Activated CD4-positive, alpha-beta T cell treated with anti-CD3 and anti-CD28 coated beads, Interleukin-2, Interleukin-4, amounts not matched to agents 100 ng/mL and 50 ng/mL, durations not matched to agents 16 hours and 8 hours (primary cell): ENCODE data around the gene C1QL2.

Source experiments
- DNase-seq: peaks from one replicate; pipeline ENCODE4 v3.0.0-alpha.2; 2020; ENCODE audit warnings: low spot score

C1QL2 gene

GRCh38 chr2:119158563-119159347, at the start of gene C1QL2:
Gene C1QL2 (minus strand): TSS chr2:119158751. CDS start chr2:119158269, 482 bp downstream.
- DNase-seq = no peak

DNA sequence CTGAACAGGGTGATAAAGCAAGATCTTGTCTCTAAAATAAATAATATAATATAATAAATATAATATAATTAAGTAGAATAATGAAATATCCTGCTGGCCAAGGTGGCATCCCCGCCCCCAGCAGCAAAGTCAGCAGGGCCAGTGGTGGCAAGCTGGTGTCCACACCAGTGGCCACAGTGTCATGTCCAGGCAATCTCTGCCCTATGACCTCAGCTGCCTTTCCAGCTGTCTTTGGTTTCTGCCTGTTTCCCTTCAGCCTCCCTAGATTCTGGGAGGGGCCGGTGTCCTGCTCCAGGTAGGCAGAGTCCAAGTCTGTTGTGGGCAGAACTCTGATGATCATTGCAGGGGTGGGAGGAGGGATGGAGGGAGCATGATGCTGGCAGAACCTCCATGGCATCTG, 48.9 kb upstream of the C1QL2 start:
- DNase-seq = no peak

DNA sequence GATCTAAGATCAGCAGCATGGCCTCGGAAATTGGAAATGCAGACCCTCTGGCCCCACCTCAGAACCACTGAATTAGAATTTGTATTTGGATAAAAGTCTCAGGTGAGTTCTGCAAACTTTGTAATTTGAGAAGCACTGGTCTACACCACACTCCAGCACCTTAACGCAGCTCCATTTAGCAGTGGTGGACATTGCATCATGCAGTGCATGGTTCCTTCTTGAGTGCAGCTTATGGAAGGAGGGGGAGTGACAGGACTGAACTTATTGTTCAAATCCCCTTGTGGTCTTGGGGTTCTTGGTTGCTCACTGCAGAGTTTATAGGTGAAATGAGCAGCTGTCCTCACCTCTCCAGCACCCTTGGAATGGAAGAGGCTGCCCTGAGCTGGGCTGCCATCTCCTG, 47.6 kb upstream of the C1QL2 start:
- DNase-seq = no peak

DNA sequence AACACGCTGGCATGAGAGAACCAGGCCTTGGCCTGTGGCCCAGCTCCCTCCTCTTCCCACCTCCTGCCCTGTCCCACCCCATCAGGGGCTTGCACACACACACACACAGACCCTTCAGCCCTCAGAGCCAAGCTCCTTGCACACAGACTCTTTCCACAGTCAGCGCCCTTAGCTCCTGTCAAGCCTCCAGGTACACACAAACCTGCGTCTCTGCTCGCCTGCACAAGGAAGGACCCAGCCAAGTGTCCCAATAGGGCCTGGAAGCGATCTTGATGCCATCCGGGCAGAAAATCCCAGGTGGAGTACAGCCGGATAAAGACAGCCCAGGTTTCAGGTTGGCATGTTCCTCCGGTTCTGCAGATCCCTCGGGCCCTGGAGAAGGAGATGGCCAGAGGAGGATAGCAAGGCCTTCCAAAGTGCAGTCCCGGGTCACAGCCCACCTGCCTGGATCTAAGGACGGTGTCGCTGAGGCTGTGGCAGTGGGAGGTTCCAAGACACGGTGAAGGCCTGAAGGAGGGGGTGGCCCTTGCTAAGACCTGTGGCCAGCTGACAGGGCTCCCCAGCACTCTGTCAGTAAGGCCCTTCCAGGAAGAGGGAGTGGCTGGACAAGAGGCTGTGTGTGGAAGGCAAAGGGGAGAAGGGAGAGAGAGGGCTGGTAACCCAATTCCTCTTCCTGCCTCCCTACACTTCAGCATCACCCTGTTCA, 46.6 kb upstream of the C1QL2 start:
- no peak for DNase-seq

DNA sequence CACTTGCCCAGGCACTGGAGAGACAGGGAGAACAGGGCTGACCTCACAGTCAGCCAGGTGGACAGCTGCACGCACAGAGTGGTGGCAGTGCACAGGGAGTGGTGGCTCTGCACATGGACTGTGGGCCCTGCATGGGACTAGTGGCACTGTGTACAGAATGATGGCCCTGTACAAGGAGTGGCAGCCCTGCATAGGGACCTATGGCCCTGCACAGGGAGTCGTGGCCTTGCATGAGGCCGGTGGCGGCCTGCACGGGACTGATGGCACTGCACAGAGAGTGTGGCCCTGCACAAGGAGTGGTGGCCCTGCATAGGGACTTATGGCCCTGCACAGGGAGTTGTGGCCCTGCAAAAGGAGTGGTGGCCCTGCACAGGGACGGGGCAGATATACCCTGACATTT, 46.0 kb upstream of the C1QL2 start:
- no peak for DNase-seq

GRCh38 chr2:119202610-119203310, 44.2 kb upstream of the C1QL2 start:
- no peak for DNase-seq

DNA sequence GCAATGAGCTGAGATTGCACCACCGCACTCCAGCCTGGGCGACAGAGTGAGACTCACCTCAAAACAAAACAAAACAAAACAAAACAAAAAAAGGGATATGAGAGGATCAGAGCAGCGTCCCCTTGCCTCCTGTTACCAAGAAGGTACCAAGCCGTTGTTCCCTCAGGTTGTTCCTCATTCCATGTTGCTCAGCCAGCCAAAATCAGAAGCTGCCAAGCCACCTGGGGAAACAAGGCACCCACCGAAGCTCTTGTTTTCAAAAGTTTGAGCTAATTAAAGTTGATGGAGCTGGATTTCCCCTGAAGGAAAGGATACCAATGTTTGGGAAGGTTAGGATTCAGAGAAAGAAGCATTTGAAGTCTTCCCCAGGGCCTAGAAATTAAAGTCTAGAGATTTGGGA, 43.3 kb upstream of the C1QL2 start:
- no peak for DNase-seq

- no peak for DNase-seq
Observed at GRCh38 chr2:119198240-119198840, 39.8 kb upstream of the C1QL2 start.

GRCh38 chr2:119197529-119198239, 39.1 kb upstream of the C1QL2 start:
- DNase-seq = no peak

DNA sequence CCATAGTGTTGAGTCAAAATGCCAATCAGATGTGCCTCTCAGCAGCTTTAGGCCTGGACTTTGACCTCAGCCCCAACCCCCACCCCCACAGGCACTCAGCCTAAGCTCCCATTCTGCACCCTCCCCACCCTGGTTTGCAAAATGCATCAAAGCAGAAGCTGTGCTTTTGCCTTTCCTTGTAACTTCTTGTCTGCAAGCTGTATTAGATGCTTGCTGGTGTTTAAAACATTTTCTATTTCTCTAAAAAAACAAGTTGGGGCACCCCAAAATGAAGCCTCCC, 38.5 kb upstream of the C1QL2 start:
- no peak for DNase-seq

GRCh38 chr2:119196301-119197125, 38.0 kb upstream of the C1QL2 start:
- no peak for DNase-seq

GRCh38 chr2:119195887-119196286, 37.3 kb upstream of the C1QL2 start:
- no peak for DNase-seq

DNA sequence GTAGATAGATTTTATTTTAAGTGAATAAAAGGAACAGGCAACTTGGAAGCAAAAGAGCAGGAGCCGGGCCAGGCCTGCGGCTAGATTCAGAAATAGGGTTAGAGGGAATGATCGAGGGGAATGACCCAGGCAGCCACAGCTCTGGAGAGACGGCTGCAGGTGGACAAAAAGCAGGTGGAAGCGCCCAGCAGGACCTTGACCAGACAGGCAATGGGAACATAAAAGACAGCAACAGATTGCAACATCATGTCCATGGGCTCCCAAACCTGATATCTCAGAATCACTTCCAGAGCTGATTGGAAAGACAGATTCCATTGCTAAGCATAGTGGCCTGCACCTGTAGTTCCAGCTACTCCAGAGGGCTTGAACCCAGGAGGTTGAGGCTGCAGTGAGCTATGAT, 36.5 kb upstream of the C1QL2 start:
- no peak for DNase-seq

GRCh38 chr2:119192893-119193292, 34.3 kb upstream of the C1QL2 start:
- DNase-seq = no peak

DNA sequence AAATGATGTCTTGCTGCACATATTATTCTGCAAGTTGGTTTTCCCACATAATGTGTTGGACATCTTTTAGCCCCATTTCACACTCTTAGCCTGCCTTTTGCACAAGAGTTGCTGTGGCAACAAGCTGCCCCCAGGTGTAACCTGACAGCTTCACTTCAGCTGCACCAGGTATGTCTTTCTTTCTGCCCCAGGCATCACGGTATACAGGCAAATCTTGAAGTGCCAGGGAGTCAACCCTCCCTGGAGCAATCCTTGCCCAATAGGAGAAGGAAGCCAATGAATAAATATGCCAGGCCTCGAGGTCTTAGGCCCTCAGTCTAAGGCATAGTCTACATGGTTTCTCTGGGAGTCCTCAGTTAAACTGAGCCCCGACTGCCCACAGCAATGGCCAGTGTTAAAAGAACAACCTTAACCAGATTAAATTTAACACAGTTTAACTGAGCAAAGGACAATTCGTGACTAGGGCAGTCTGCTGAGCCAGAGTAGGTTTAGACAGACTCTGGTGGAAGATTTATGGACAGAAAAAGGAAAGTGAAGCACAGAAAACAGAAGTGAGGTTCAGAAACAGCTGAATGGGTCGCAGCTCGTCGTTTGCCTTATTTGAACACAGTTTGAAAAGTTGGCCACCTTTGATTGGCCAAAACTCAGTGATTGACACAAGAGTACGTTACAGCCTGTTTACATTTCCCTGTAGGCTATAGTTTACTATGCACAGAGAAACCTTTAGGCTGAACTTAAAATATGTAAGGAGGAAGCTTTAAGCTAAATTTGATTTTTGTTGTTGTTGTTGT, 32.0 kb upstream of the C1QL2 start:
- no peak for DNase-seq

DNA sequence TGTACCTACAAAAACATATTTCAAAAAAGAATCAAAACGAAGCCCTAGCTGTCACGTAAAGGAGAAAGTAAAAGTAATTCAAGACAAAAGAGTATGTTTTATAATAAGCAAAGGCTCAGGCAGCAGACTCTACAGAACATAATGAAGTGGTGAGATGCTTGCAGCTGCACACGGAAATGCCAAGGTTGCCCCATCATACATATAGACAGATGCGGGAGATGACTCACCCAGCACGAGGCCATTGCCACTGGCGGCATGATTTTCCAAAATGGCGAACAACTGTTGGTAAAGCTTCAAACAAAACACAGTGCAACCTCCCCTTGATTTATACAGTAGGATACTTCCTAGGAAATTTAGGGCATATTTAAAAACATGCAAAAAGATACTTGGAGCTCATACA, 26.0 kb upstream of the C1QL2 start:
- no peak for DNase-seq

GRCh38 chr2:119181791-119182445, 23.4 kb upstream of the C1QL2 start:
- no peak for DNase-seq

DNA sequence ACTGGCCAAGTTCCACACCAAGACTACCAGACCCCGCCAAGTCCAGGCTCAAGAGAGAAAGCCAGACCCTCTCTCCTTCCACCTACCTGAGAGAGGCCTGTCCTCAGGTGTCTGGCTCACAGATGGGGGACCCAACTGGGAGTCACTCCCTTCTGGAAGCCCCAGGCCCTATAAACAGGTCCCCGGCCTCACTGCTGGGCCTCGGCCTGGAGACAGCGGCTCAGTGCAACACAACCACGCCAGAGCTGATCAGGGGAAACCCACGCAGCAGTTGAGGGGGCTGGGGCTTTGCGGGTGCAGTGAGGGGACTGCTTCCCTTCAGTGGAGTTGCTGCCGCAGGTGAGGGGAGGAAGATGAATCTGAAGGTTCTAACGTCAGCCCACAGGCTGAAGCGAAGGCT, 22.8 kb upstream of the C1QL2 start:
- no peak for DNase-seq

GRCh38 chr2:119180892-119181291, 22.3 kb upstream of the C1QL2 start:
- no peak for DNase-seq

DNA sequence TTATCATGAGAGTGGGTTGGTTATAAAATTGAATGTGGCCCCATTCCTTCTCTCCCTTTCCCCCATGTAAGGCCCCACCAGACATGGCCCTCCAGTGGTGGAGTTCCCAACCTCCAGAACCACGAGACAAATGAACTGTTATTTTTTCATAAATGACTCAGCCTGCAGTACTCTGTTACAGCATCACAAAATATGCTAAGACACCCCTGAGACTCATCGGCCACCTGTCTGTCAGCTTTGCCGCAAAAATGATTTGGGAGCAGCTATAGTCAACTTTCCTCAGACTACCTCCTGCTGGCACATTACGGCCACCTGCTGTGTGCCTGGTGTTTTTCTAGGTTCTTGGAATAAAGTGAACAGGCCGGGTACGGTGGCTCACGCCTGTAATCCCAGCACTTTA, 21.4 kb upstream of the C1QL2 start:
- no peak for DNase-seq
